ENCODE measurements around the gene NOVA2. TPM values are rescaled to one million over a fixed set of nuclear protein-coding genes. Genes with fewer than 3 reads are reported as not detected.
A peak's percentile ranks its signal among the peaks of the same experiment; 100 is the strongest.

NOVA2 gene
- total and polyA plus RNA-seq, 9 of the 15 experiments (the other 6 are each of a cell fraction or from before 2014, with no cell fraction given): not detected

DNA sequence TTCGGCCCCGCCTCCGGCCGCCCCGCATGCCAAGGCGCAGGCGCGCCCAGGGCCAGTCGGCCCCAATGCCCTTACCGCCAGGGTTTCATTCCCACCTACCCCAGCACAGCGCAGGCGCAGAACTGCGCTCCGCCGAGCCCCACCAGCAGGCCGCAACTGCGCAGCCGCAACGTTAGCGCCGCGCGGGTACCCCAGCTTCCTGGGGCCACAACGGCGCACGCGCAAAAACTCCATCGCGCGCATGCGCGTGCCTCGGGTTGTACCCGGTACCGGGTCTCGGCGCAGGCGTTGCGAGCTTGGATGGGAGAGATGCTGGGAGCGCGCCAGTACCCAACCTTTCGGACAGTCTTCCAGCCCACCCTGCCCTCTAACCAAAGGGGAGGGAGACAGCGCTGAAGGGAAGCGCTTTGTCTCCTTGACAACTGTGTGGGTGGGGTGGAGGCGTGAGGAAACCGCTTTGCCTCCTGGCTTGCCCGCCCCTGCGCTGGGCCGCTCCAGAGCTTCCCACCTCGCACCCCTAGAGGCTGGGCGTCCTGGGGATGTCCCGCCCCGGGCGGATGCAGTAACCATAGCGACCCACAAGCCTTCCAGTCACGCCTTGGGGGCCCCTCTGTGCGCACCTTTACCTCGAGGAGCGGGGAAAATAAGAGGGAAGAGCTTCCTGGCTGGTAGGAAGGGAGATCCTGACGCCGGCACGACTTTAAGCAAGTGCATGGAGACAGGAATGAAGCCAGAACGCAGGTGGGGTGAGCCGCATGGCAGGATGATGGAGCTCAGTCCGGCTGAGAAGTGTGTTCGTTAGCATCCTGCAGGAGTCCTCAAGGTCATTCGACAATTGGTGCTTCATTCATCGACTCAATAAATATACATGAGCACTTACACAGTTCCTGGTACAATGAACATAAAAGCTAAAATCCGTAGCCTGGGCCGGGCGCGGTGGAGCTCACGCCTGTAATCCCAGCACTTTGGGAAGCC lies 70.7 kb downstream of the NOVA2 start (continued):
- TF ChIP-seq, protein P1, sequence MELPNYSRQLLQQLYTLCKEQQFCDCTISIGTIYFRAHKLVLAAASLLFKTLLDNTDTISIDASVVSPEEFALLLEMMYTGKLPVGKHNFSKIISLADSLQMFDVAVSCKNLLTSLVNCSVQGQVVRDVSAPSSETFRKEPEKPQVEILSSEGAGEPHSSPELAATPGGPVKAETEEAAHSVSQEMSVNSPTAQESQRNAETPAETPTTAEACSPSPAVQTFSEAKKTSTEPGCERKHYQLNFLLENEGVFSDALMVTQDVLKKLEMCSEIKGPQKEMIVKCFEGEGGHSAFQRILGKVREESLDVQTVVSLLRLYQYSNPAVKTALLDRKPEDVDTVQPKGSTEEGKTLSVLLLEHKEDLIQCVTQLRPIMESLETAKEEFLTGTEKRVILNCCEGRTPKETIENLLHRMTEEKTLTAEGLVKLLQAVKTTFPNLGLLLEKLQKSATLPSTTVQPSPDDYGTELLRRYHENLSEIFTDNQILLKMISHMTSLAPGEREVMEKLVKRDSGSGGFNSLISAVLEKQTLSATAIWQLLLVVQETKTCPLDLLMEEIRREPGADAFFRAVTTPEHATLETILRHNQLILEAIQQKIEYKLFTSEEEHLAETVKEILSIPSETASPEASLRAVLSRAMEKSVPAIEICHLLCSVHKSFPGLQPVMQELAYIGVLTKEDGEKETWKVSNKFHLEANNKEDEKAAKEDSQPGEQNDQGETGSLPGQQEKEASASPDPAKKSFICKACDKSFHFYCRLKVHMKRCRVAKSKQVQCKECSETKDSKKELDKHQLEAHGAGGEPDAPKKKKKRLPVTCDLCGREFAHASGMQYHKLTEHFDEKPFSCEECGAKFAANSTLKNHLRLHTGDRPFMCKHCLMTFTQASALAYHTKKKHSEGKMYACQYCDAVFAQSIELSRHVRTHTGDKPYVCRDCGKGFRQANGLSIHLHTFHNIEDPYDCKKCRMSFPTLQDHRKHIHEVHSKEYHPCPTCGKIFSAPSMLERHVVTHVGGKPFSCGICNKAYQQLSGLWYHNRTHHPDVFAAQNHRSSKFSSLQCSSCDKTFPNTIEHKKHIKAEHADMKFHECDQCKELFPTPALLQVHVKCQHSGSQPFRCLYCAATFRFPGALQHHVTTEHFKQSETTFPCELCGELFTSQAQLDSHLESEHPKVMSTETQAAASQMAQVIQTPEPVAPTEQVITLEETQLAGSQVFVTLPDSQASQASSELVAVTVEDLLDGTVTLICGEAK (IDR thresholded peaks at IDR 0.05): peak; percentile 37; the same call in 1 of the 2 replicates
- TF ChIP-seq, protein P1 (CRISPR knock-in tag; IDR thresholded peaks at IDR 0.05): no peak
- TF ChIP-seq PHB (CRISPR knock-in tag; IDR thresholded peaks at IDR 0.05) (no peak), FOXK2 (conservative IDR thresholded peaks at IDR 0.05 in 1 of 2, IDR thresholded peaks at IDR 0.05 in 1 of 2; ENCODE audit: low read depth in 2 of 2) (no peak), ZNF23 (CRISPR knock-in tag; IDR thresholded peaks at IDR 0.05) (no peak), RBM14 (IDR thresholded peaks at IDR 0.05; ENCODE audit: borderline replicate concordance, insufficient read depth, low read depth, low read length) (no peak), BRD9 (IDR thresholded peaks at IDR 0.05; ENCODE audit: low read depth, partially characterized antibody) (no peak), ZNF589 (CRISPR knock-in tag; IDR thresholded peaks at IDR 0.05; ENCODE audit: low read depth) (no peak), KLF13 (tag; IDR thresholded peaks at IDR 0.05; ENCODE audit: borderline replicate concordance, low read depth) (peak; percentile 31; the same call in 1 of the 2 replicates), HNRNPLL (IDR thresholded peaks at IDR 0.05; ENCODE audit: low read depth, low read length, poor library complexity, severe bottlenecking) (peak; percentile 70), CCNT2 (IDR thresholded peaks at IDR 0.05; ENCODE audit: borderline replicate concordance, extremely low read depth, insufficient read length, low read depth, low read length) (peak; percentile 58), NR1H2 (CRISPR knock-in tag; IDR thresholded peaks at IDR 0.05) (no peak), ATF7 (IDR thresholded peaks at IDR 0.05) (peak; percentile 57; the same call in 1 of the 2 replicates)
- TF ChIP-seq, protein P2, sequence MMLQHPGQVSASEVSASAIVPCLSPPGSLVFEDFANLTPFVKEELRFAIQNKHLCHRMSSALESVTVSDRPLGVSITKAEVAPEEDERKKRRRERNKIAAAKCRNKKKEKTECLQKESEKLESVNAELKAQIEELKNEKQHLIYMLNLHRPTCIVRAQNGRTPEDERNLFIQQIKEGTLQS (IDR thresholded peaks at IDR 0.05): no peak
- TF ChIP-seq, protein P2 (CRISPR knock-in tag; conservative IDR thresholded peaks at IDR 0.05): no peak
